Vagina (tissue), 2 donors: Measurements from ENCODE around the gene GFI1B. TPM values are rescaled to one million over a fixed set of nuclear protein-coding genes. Genes with fewer than 3 reads are reported as not detected.
A peak's percentile ranks its signal among the peaks of the same experiment; 100 is the strongest.

Experiments
- DNase-seq, 2 donors: peaks; one replicate each; pipeline ENCODE4 v3.0.0-alpha.2; 2017; ENCODE audit errors: extremely low spot score in 2 of 2
- H3K27ac ChIP-seq: fragments of 200-600 bp; sonication (generic); one replicate; pipeline ENCODE4 v1.5.1; 2019
- H3K27me3 ChIP-seq: fragments of 200-600 bp; sonication (generic); one replicate; pipeline ENCODE4 v1.5.1; 2019
- H3K36me3 ChIP-seq, 2 donors: fragments of 200-600 bp; sonication (generic); one replicate each; pipeline ENCODE4 v1.5.1; 2017 to 2019
- H3K4me1 ChIP-seq: fragments of 200-600 bp; sonication (generic); one replicate; pipeline ENCODE4 v1.5.1; 2019
- H3K4me3 ChIP-seq, 2 donors: fragments of 200-600 bp; sonication (generic); 1 replicate in 1 of 2; 2 replicates in 1 of 2; pipeline ENCODE4 v1.5.1; 2016 to 2019
- H3K9me3 ChIP-seq: fragments of 200-600 bp; sonication (generic); one replicate; pipeline ENCODE4 v1.5.1; 2019
- POLR2A ChIP-seq, 2 donors: fragments of 450-650 bp; IDR thresholded peaks; one replicate each; pipeline ENCODE4 v1.6.1; 2017; ENCODE audit warnings: antibody characterized with exemption in 2 of 2, mild to moderate bottlenecking in 2 of 2, moderate library complexity in 2 of 2
- POLR2AphosphoS5 ChIP-seq, 2 donors: sonication (generic); formaldehyde crosslinking; IDR thresholded peaks; one replicate each; pipeline ENCODE4 v1.9.0; 2017; ENCODE audit warnings: antibody characterized with exemption in 2 of 2, mild to moderate bottlenecking in 2 of 2, low read depth in 1 of 2; ENCODE audit not compliant: insufficient read depth in 1 of 2
- intact Hi-C: fragments of 100-400 bp; cut with DNase I; formaldehyde crosslinking; loops from one replicate; pipeline ENCODE4 v1.15.1; 2023
- total RNA-seq: library from RNA; depleted of rRNA; stranded (reverse); fragments of >200 nt; gene quantifications from one replicate; pipeline ENCODE4 v1.2.3, GENCODE V29; 2016
- TF ChIP-seq, protein P1 (sequence below), 3 experiments: fragments of 450-650 bp in 2 of 3; fragments of 200-600 bp in 1 of 3; sonication (generic) in 1 of 3; IDR thresholded peaks; one replicate each; pipeline ENCODE4 v1.5.1; 2017 to 2019; ENCODE audit warnings: antibody characterized with exemption in 3 of 3, mild to moderate bottlenecking in 2 of 3, moderate library complexity in 2 of 3

GFI1B gene
- total RNA-seq, 1 donor from 2014 or later, result not detected

- H3K4me3 ChIP-seq, result no peak overlapping the region
- no peak for TF ChIP-seq POLR2AphosphoS5 (IDR thresholded peaks at IDR 0.05; ENCODE audit: insufficient read depth in 1 of 2, low read depth in 1 of 2)
- TF ChIP-seq, protein P1, sequence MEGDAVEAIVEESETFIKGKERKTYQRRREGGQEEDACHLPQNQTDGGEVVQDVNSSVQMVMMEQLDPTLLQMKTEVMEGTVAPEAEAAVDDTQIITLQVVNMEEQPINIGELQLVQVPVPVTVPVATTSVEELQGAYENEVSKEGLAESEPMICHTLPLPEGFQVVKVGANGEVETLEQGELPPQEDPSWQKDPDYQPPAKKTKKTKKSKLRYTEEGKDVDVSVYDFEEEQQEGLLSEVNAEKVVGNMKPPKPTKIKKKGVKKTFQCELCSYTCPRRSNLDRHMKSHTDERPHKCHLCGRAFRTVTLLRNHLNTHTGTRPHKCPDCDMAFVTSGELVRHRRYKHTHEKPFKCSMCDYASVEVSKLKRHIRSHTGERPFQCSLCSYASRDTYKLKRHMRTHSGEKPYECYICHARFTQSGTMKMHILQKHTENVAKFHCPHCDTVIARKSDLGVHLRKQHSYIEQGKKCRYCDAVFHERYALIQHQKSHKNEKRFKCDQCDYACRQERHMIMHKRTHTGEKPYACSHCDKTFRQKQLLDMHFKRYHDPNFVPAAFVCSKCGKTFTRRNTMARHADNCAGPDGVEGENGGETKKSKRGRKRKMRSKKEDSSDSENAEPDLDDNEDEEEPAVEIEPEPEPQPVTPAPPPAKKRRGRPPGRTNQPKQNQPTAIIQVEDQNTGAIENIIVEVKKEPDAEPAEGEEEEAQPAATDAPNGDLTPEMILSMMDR (IDR thresholded peaks at IDR 0.05), result no peak
- TF ChIP-seq POLR2A (IDR thresholded peaks at IDR 0.05), result no peak
- no peak overlapping the region for H3K27ac ChIP-seq
- peaks cover 16% of the 10 kb centered on the region for H3K4me1 ChIP-seq
- no peaks in the 10 kb centered on the region for H3K36me3 ChIP-seq
- H3K9me3 ChIP-seq, result no peaks in the 10 kb centered on the region
- H3K27me3 ChIP-seq, result no peaks in the 10 kb centered on the region
- intact Hi-C loops, result no loop called here
- no peak for DNase-seq
These were observed 47.9 kb downstream of the GFI1B start for GRCh38 chr9:133026426-133026825.

DNA sequence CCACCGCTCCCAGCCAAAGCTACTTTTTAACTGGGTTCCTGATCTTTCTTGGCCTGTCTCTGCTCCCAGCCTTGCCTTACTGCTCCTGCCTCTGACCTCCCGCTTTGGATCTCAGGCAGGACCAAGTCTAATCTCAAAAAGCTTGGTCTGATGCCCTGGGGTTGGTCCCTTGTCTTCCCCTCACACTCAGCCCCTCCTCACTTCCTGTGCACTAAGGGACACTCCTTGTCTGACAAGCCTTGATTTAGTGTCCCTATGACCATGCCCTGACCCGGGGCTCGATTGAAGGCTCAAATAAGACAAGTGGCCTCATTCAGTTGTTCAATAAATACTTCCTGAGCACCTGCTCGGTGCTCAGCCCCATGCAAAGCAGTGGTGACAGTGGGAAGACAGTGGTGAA, 48.6 kb downstream of the GFI1B start:
- no peaks in the 10 kb centered on the region for H3K9me3 ChIP-seq
- H3K4me1 ChIP-seq, result peaks cover 23% of the 10 kb centered on the region
- H3K27ac ChIP-seq, result no peak overlapping the region
- no peak for DNase-seq
- TF ChIP-seq POLR2A (IDR thresholded peaks at IDR 0.05), result no peak
- TF ChIP-seq, protein P1 (IDR thresholded peaks at IDR 0.05), result no peak
- no peak for TF ChIP-seq POLR2AphosphoS5 (IDR thresholded peaks at IDR 0.05; ENCODE audit: insufficient read depth in 1 of 2, low read depth in 1 of 2)
- H3K27me3 ChIP-seq, result no peaks in the 10 kb centered on the region
- no peak overlapping the region for H3K4me3 ChIP-seq
- intact Hi-C loops, result no loop called here
- no peaks in the 10 kb centered on the region for H3K36me3 ChIP-seq

DNA sequence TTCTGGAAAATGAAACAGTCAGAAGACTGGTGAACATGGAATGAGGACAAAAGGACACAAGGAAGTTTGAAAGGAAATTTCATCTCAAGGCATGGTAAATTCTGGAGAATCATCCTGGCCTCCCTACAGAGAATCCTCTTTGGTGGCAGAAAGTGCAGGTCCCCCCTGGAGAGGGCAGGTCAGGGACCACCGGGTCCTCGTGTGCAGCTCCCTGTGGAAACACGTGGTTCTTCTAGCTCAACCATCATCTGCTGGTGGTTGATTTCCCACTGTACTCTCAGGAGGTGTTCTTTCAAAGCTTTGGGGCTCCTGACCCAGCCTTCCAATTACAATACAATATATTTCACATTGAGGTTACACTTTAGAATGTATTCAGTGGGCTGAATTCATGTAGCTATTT, 49.7 kb downstream of the GFI1B start:
- intact Hi-C loops, result no loop called here
- Histone ChIP-seq H3K27ac (no peak overlapping the region), H3K4me3 (no peak overlapping the region), H3K27me3 (no peaks in the 10 kb centered on the region), H3K4me1 (peaks cover 28% of the 10 kb centered on the region), H3K9me3 (no peaks in the 10 kb centered on the region), H3K36me3 (no peaks in the 10 kb centered on the region)
- TF ChIP-seq, protein P1 (IDR thresholded peaks at IDR 0.05), result no peak
- TF ChIP-seq POLR2A (IDR thresholded peaks at IDR 0.05) (no peak), POLR2AphosphoS5 (IDR thresholded peaks at IDR 0.05; ENCODE audit: insufficient read depth in 1 of 2, low read depth in 1 of 2) (no peak)
- no peak for DNase-seq

DNA sequence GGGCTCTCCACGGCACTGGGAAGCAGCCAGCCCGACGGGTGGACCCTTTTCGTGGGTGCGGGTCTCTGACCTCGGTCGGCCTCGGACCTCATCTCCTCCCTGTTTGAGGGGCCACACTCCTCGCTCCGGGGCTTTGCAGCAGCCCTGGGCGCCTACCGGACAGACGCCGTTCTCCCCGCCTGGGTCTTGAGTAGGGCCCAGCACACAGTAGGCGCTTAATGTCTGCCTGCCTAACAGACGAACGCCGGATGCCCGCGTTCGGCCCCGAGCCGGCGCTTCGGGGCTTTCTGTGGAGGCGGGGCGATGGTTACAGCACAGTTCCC, 51.5 kb downstream of the GFI1B start:
- intact Hi-C loops, result loop anchor here (10.0 kb wide), 1 partner anchor 115 kb away; no protein-coding TSS in a partner anchor
- TF ChIP-seq POLR2AphosphoS5 (IDR thresholded peaks at IDR 0.05; ENCODE audit: insufficient read depth in 1 of 2, low read depth in 1 of 2) (no peak), POLR2A (IDR thresholded peaks at IDR 0.05) (no peak)
- TF ChIP-seq, protein P1 (IDR thresholded peaks at IDR 0.05), result no peak
- Histone ChIP-seq H3K9me3 (no peaks in the 10 kb centered on the region), H3K36me3 (no peaks in the 10 kb centered on the region), H3K27ac (peak overlapping the region; percentile 67), H3K27me3 (no peaks in the 10 kb centered on the region), H3K4me1 (peaks cover 28% of the 10 kb centered on the region), H3K4me3 (peak overlapping the region; percentile 69 to 84)
- no peak for DNase-seq

- TF ChIP-seq, protein P1 (IDR thresholded peaks at IDR 0.05), result peak in 2 of 3 experiments; percentile 3 to 34
- TF ChIP-seq POLR2A (IDR thresholded peaks at IDR 0.05) (peak in 1 of 2 donors; percentile 71), POLR2AphosphoS5 (IDR thresholded peaks at IDR 0.05; ENCODE audit: insufficient read depth in 1 of 2, low read depth in 1 of 2) (peak; percentile 88 to 92)
- H3K4me1 ChIP-seq, result peaks cover 30% of the 10 kb centered on the region
- no peaks in the 10 kb centered on the region for H3K9me3 ChIP-seq
- intact Hi-C loops, result loop anchor here (10.0 kb wide), 1 partner anchor 114 kb away; no protein-coding TSS in a partner anchor
- peak within 1 kb of the TSS; percentile 69 to 84 for H3K4me3 ChIP-seq
- DNase-seq, result peak in 1 of 2 donors; percentile 99
- H3K27me3 ChIP-seq, result no peaks in the 10 kb centered on the region
- H3K36me3 ChIP-seq, result no peaks in the 10 kb centered on the region
- peak within 1 kb of the TSS; percentile 88 for H3K27ac ChIP-seq
These were observed 52.0 kb downstream of the GFI1B start, which contains the start of gene GTF3C5 for GRCh38 chr9:133030317-133031129. GTF3C5 (plus strand) TSS chr9:133030997; CDS start chr9:133031012, 15 bp downstream.
